ENCODE results near the gene CNNM2. TPM values are rescaled to one million over a fixed set of nuclear protein-coding genes. Genes with fewer than 3 reads are reported as not detected.
A peak's percentile ranks its signal among the peaks of the same experiment; 100 is the strongest.

Gene CNNM2
- total RNA-seq, 1 experiment from 2014 or later = 23.5 TPM

GRCh38 chr10:102917962-102918816, at the start of gene CNNM2 (continued):
- TF ChIP-seq CREB1 (CRISPR knock-in tag; IDR thresholded peaks at IDR 0.05) = no peak
- TF ChIP-seq OVOL2 (CRISPR knock-in tag; IDR thresholded peaks at IDR 0.05; ENCODE audit: borderline replicate concordance) = no peak
- peak; percentile 83; the same call in 1 of the 2 replicates for TF ChIP-seq USF1 (CRISPR knock-in tag; IDR thresholded peaks at IDR 0.05)
- TF ChIP-seq TCF7 (CRISPR knock-in tag; IDR thresholded peaks at IDR 0.05; ENCODE audit: low read depth) = no peak
- TF ChIP-seq MXD4 (CRISPR knock-in tag; IDR thresholded peaks at IDR 0.05; ENCODE audit: borderline replicate concordance) = no peak
- TF ChIP-seq NFYB (CRISPR knock-in tag; conservative IDR thresholded peaks at IDR 0.05; ENCODE audit: low read depth) = peak; percentile 98
- peak; percentile 57; the same call in 1 of the 2 replicates for TF ChIP-seq JUN (CRISPR knock-in tag; IDR thresholded peaks at IDR 0.05)
- TF ChIP-seq JAZF1 (CRISPR knock-in tag; IDR thresholded peaks at IDR 0.05) = no peak
- TF ChIP-seq PREB (CRISPR knock-in tag; IDR thresholded peaks at IDR 0.05; ENCODE audit: borderline replicate concordance) = no peak
- peak; percentile 65 for TF ChIP-seq ETV6 (CRISPR knock-in tag; IDR thresholded peaks at IDR 0.05)
- no peak for TF ChIP-seq ZNF396 (CRISPR knock-in tag; IDR thresholded peaks at IDR 0.05; ENCODE audit: borderline replicate concordance)
- peak; percentile 94 for TF ChIP-seq SP1 (CRISPR knock-in tag; conservative IDR thresholded peaks at IDR 0.05)
- TF ChIP-seq GRHL2 (CRISPR knock-in tag; IDR thresholded peaks at IDR 0.05; ENCODE audit: insufficient replicate concordance, severe bottlenecking) = no peak
- 0 out of 2 replicates have a peak, but pooled peaks have one; percentile 61 for TF ChIP-seq E2F5 (CRISPR knock-in tag; IDR thresholded peaks at IDR 0.05)
- no peak for TF ChIP-seq NR2C2 (CRISPR knock-in tag; IDR thresholded peaks at IDR 0.05)
- no peak for TF ChIP-seq ZNF263 (CRISPR knock-in tag; IDR thresholded peaks at IDR 0.05; ENCODE audit: low read depth)
- no peak for TF ChIP-seq MYBL2 (CRISPR knock-in tag; IDR thresholded peaks at IDR 0.05)
- no peak for TF ChIP-seq PRRX2 (CRISPR knock-in tag; IDR thresholded peaks at IDR 0.05)
- TF ChIP-seq ZMAT4 (CRISPR knock-in tag; IDR thresholded peaks at IDR 0.05) = no peak
- no peak for TF ChIP-seq NR1H2 (CRISPR knock-in tag; IDR thresholded peaks at IDR 0.05)
- TF ChIP-seq ZNF532 (CRISPR knock-in tag; IDR thresholded peaks at IDR 0.05; ENCODE audit: borderline replicate concordance) = no peak
- peak; percentile 67; the same call in 1 of the 2 replicates for TF ChIP-seq IRF1 (CRISPR knock-in tag; IDR thresholded peaks at IDR 0.05)
- no peak for TF ChIP-seq PRDM15 (CRISPR knock-in tag; IDR thresholded peaks at IDR 0.05)
- no peak for TF ChIP-seq KAT7 (CRISPR knock-in tag; IDR thresholded peaks at IDR 0.05; ENCODE audit: borderline replicate concordance)
- TF ChIP-seq ZNF317 (CRISPR knock-in tag; IDR thresholded peaks at IDR 0.05; ENCODE audit: borderline replicate concordance, low read depth) = no peak
- no peak for TF ChIP-seq ERG (CRISPR knock-in tag; IDR thresholded peaks at IDR 0.05)

Measured in WTC11 (cell line).